ENCODE data around the gene AP1S3.
"Not testable (repeated sequence)": the region's sequence is repeated elsewhere in the genome, so short reads cannot be mapped to it uniquely, and the experiment has no call there.

The AP1S3 gene

GRCh38 chr2:223819891-223820290 lies 17.5 kb downstream of the AP1S3 start:
- H3K9ac ChIP-seq (ENCODE audit: low read length), result no peak overlapping the region
- no peaks in the 10 kb centered on the region for H3F3A ChIP-seq (ENCODE audit: insufficient read depth, low read length)
- H3K27me3 ChIP-seq (replicated peaks; ENCODE audit: insufficient read depth, low read length), result no peaks in the 10 kb centered on the region
- TF ChIP-seq EZH2phosphoT487 (IDR thresholded peaks at IDR 0.05; ENCODE audit: low read length), result no peak
- TF ChIP-seq EZH2 (optimal IDR thresholded peaks at IDR 0.05; ENCODE audit: low read depth, low read length), result no peak
- no peak for TF ChIP-seq CTCF (IDR thresholded peaks at IDR 0.05; ENCODE audit: low read length)
- no peak overlapping the region for H3K27ac ChIP-seq (ENCODE audit: low read length)
- no peak overlapping the region for H3K4me3 ChIP-seq (ENCODE audit: low read length)
- H3K36me3 ChIP-seq (replicated peaks; ENCODE audit: insufficient read depth, low read length), result no peaks in the 10 kb centered on the region
- no peaks in the 10 kb centered on the region for H3K4me1 ChIP-seq (ENCODE audit: low read length)
- H3K79me2 ChIP-seq (ENCODE audit: low read length), result peaks cover 94% of the 10 kb centered on the region
- no peaks in the 10 kb centered on the region for H3K9me3 ChIP-seq (replicated peaks; ENCODE audit: insufficient read depth, low read length)
- H4K20me1 ChIP-seq (ENCODE audit: insufficient read depth, low read length), result no peaks in the 10 kb centered on the region
- no peaks in the 10 kb centered on the region for H3K9me2 ChIP-seq (replicated peaks; ENCODE audit: insufficient read depth, low read length)
- H3K4me2 ChIP-seq (ENCODE audit: low read depth, low read length), result no peak overlapping the region
- DNase-seq, result no peak
- no peak overlapping the region for H2AFZ ChIP-seq (ENCODE audit: low read length)

- Histone ChIP-seq H3F3A (ENCODE audit: insufficient read depth, low read length) (no peaks in the 10 kb centered on the region), H2AFZ (ENCODE audit: low read length) (no peak overlapping the region), H3K27me3 (replicated peaks; ENCODE audit: insufficient read depth, low read length) (no peaks in the 10 kb centered on the region), H3K27ac (ENCODE audit: low read length) (no peak overlapping the region), H3K9ac (ENCODE audit: low read length) (no peak overlapping the region), H3K4me1 (ENCODE audit: low read length) (no peaks in the 10 kb centered on the region), H3K4me2 (ENCODE audit: low read depth, low read length) (no peak overlapping the region), H4K20me1 (ENCODE audit: insufficient read depth, low read length) (no peaks in the 10 kb centered on the region), H3K9me2 (replicated peaks; ENCODE audit: insufficient read depth, low read length) (no peaks in the 10 kb centered on the region), H3K4me3 (ENCODE audit: low read length) (no peak overlapping the region), H3K9me3 (replicated peaks; ENCODE audit: insufficient read depth, low read length) (no peaks in the 10 kb centered on the region), H3K79me2 (ENCODE audit: low read length) (peaks cover 93% of the 10 kb centered on the region), H3K36me3 (replicated peaks; ENCODE audit: insufficient read depth, low read length) (no peaks in the 10 kb centered on the region; the same call in 1 of the 2 replicates)
- no peak for DNase-seq
- TF ChIP-seq EZH2 (optimal IDR thresholded peaks at IDR 0.05; ENCODE audit: low read depth, low read length), result no peak
- TF ChIP-seq EZH2phosphoT487 (IDR thresholded peaks at IDR 0.05; ENCODE audit: low read length), result no peak
- TF ChIP-seq CTCF (IDR thresholded peaks at IDR 0.05; ENCODE audit: low read length), result no peak
Observed at GRCh38 chr2:223815884-223816570, 21.4 kb downstream of the AP1S3 start.

DNA sequence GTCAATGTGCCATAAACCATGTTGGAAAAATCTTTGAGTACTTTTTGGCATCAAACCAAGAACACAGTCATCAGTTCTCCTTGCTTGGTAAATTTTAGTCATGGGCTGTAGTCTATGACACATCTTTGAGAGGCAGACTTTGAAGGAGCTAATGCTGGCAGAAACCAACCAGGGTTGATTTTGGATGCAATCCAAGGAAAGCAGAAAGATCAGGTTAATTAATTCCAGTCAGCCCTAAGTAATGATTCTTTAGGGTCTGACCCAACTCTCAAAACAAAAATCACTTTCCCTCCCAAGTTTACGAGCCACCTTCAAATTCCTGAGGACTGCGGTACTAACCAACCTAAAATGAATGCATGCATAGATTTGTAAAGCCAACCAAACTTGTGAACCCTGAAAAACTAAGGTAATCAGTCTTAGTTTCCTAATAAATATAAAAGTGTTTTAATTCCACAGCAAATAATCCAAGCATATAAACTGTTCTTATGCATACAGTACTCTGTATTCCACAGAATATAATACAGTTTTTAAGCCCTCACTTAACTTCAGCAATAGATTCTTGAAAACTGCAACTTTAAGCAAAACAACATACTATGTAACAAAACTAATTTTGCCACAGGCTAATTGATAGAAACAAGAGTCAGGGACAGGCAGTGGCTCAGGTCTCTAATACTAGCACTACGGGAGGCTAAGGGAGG lies 22.0 kb downstream of the AP1S3 start:
- Histone ChIP-seq H3K27me3 (replicated peaks; ENCODE audit: insufficient read depth, low read length) (no peaks in the 10 kb centered on the region), H3F3A (ENCODE audit: insufficient read depth, low read length) (no peaks in the 10 kb centered on the region), H3K27ac (ENCODE audit: low read length) (no peak overlapping the region), H2AFZ (ENCODE audit: low read length) (no peak overlapping the region), H4K20me1 (ENCODE audit: insufficient read depth, low read length) (no peaks in the 10 kb centered on the region), H3K9me3 (replicated peaks; ENCODE audit: insufficient read depth, low read length) (no peaks in the 10 kb centered on the region), H3K4me1 (ENCODE audit: low read length) (no peaks in the 10 kb centered on the region), H3K4me2 (ENCODE audit: low read depth, low read length) (no peak overlapping the region), H3K9me2 (replicated peaks; ENCODE audit: insufficient read depth, low read length) (no peaks in the 10 kb centered on the region), H3K9ac (ENCODE audit: low read length) (no peak overlapping the region), H3K79me2 (ENCODE audit: low read length) (peaks cover 91% of the 10 kb centered on the region), H3K36me3 (replicated peaks; ENCODE audit: insufficient read depth, low read length) (no peaks in the 10 kb centered on the region; the same call in 1 of the 2 replicates), H3K4me3 (ENCODE audit: low read length) (no peak overlapping the region)
- no peak for TF ChIP-seq CTCF (IDR thresholded peaks at IDR 0.05; ENCODE audit: low read length)
- no peak for TF ChIP-seq EZH2phosphoT487 (IDR thresholded peaks at IDR 0.05; ENCODE audit: low read length)
- no peak for DNase-seq

DNA sequence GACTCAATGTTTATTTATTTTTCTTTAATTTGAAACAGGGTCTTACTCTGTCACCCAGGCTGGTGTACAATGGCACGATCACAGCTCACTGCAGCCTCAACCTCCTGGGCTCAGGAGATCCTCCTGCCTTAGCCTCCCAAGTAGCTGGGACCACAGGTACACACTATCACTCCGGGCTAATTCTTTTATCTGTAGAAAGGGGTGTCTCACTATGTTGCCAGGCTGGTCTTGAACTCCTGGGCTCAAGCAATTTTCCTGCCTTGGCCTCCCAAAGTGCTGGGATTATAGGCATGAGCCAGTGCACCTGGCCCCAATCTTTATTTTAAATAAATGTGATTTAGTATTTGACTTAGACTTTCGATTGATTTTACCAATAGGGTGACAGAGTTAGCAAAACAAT lies 22.6 kb downstream of the AP1S3 start:
- not testable (repeated sequence) for H3F3A ChIP-seq (ENCODE audit: insufficient read depth, low read length); DNase-seq; H3K9me3 ChIP-seq (replicated peaks; ENCODE audit: insufficient read depth, low read length); H4K20me1 ChIP-seq (ENCODE audit: insufficient read depth, low read length); H3K27ac ChIP-seq (ENCODE audit: low read length); H3K4me1 ChIP-seq (ENCODE audit: low read length); H3K4me3 ChIP-seq (ENCODE audit: low read length); H2AFZ ChIP-seq (ENCODE audit: low read length); H3K9ac ChIP-seq (ENCODE audit: low read length); H3K9me2 ChIP-seq (replicated peaks; ENCODE audit: insufficient read depth, low read length); H3K36me3 ChIP-seq (replicated peaks; ENCODE audit: insufficient read depth, low read length); H3K4me2 ChIP-seq (ENCODE audit: low read depth, low read length); H3K27me3 ChIP-seq (replicated peaks; ENCODE audit: insufficient read depth, low read length)
- peaks cover 91% of the 10 kb centered on the region for H3K79me2 ChIP-seq (ENCODE audit: low read length)

Data from MM.1S (cell line).